Panc1 (cell line): ENCODE measurements around the gene MED13. TPM values are rescaled to one million over a fixed set of nuclear protein-coding genes. Genes with fewer than 3 reads are reported as not detected.

ENCODE experiments used
- ATAC-seq: fragments of 200-7000 bp; cut with Tn5 transposase; 2 replicates; pipeline ENCODE4 v1.9.1; 2020; ENCODE audit warnings: mild to moderate bottlenecking, moderate library complexity
- BruUV-seq: library from RNA; stranded (reverse); fragments of 400-500 nt; replicated peaks from 2 replicates; lab custom pipeline; 2021; lab: Mats Ljungman, UMichigan
- CTCF ChIA-PET: fragments of 300-600 bp; sonication (Branson Sonifier 250); formaldehyde crosslinking; loops from one replicate; lab custom pipeline; 2022; ENCODE audit warnings: antibody characterized with exemption; lab: Charles Lee
- POLR2A ChIA-PET: fragments of 300-600 bp; sonication (Branson Sonifier 250); formaldehyde crosslinking; loops from one replicate; lab custom pipeline; 2022; ENCODE audit warnings: antibody characterized with exemption; lab: Charles Lee
- DNase-seq: peaks from one replicate; pipeline ENCODE4 v3.0.0-alpha.2; 2010; ENCODE audit warnings: low read depth, low spot score
- H3K27ac ChIP-seq: 2 replicates; pipeline ENCODE4 v1.5.1; 2011; ENCODE audit warnings: mild to moderate bottlenecking, low read length, inconsistent platforms
- H3K27me3 ChIP-seq: fragments of 200-500 bp; sonication (Bioruptor generic); 2 replicates; pipeline ENCODE4 v1.6.0; 2014; ENCODE audit warnings: low read length, inconsistent platforms; ENCODE audit not compliant: control insufficient read depth, insufficient read depth
- H3K36me3 ChIP-seq: fragments of 200-500 bp; sonication (Bioruptor generic); 2 replicates; pipeline ENCODE4 v1.5.1; 2014; ENCODE audit warnings: inconsistent platforms, mild to moderate bottlenecking, low read length, moderate library complexity; ENCODE audit not compliant: control insufficient read depth, insufficient read depth
- H3K4me1 ChIP-seq: 2 replicates; pipeline ENCODE4 v1.5.1; 2011; ENCODE audit warnings: inconsistent platforms, mild to moderate bottlenecking, low read length, moderate library complexity; ENCODE audit not compliant: control insufficient read depth, insufficient read depth
- H3K4me3 ChIP-seq, 2 experiments: 2 replicates each; pipeline ENCODE4 v1.5.1; 2011 to 2012; ENCODE audit warnings: low read depth in 2 of 2, low read length in 2 of 2, mild to moderate bottlenecking in 2 of 2, inconsistent platforms in 1 of 2, moderate library complexity in 1 of 2
- H3K9me3 ChIP-seq: fragments of 200-500 bp; sonication (Bioruptor generic); 2 replicates; pipeline ENCODE4 v1.5.1; 2014; ENCODE audit warnings: low read depth, mild to moderate bottlenecking, inconsistent platforms, low read length, moderate library complexity; ENCODE audit not compliant: control insufficient read depth, insufficient read depth
- CTCF ChIP-seq: fragments of 450-650 bp; IDR thresholded peaks from 2 replicates; pipeline ENCODE4 v1.5.1; 2017; ENCODE audit warnings: mild to moderate bottlenecking
- POLR2AphosphoS5 ChIP-seq: IDR thresholded peaks from 2 replicates; pipeline ENCODE4 v1.6.1; 2012; ENCODE audit warnings: mild to moderate bottlenecking, low read depth, low read length, moderate library complexity
- SIN3A ChIP-seq: IDR thresholded peaks from 2 replicates; pipeline ENCODE4 v1.6.1; 2012; ENCODE audit warnings: low read depth, mild to moderate bottlenecking, low read length, moderate library complexity, borderline replicate concordance; ENCODE audit not compliant: insufficient read depth
- TCF7L2 ChIP-seq: IDR thresholded peaks from 2 replicates; pipeline ENCODE4 v1.6.1; 2011; ENCODE audit warnings: mild to moderate bottlenecking, low read depth, low read length, inconsistent platforms
- in situ Hi-C: cut with HindIII; loops from 2 replicates; pipeline ENCODE4 v1.10.0; 2016; ENCODE audit warnings: low sequenced_read_pairs, low pct_unique_long_range_greater_than_20kb
- intact Hi-C: fragments of 100-400 bp; cut with micrococcal nuclease; formaldehyde crosslinking; loops from one replicate; pipeline ENCODE4 v1.10.0; 2022; ENCODE audit not compliant: unreplicated experiment
- total RNA-seq: library from RNA; stranded (reverse); gene quantifications from one replicate; pipeline ENCODE4 v1.2.1, GENCODE V29; 2021; ENCODE audit not compliant: unreplicated experiment
- TF ChIP-seq, protein P1 (sequence below), 2 experiments: IDR thresholded peaks; 2 replicates each; pipeline ENCODE4 v1.6.1; 2011 to 2012; ENCODE audit warnings: low read depth in 2 of 2, control low read depth in 1 of 2, low read length in 1 of 2, mild to moderate bottlenecking in 1 of 2, moderate library complexity in 1 of 2; ENCODE audit not compliant: insufficient read depth in 1 of 2

MED13 gene
- total RNA-seq, 1 experiment from 2014 or later: 69.5 TPM

DNA sequence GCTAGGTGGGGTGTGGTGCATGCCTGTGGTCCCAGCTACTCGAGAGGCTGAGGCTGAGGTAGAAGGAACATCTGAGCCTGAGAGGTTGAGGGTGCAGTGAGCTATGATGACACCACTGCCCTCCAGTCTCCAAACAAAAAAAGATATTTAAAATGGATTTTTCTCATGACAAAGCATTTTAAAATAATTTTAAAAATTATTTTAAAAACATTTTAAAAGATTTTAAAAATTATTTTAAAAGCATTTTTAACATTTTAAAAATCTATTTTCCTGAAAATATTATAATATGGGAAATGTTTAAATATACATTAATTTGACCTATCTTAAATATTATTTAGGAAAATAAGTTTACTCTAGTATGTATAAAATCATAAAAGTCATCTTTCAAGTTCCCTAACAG lies 26.8 kb downstream of the MED13 start:
- no peak overlapping the region for H3K27ac ChIP-seq
- POLR2A ChIA-PET: interaction anchor here (0.7 kb wide), 1 partner anchor 11 kb away, joined by 5 read pairs; no protein-coding TSS in a partner anchor
- H3K4me3 ChIP-seq: no peak overlapping the region
- no peak for TF ChIP-seq POLR2AphosphoS5
- TF ChIP-seq, protein P1, sequence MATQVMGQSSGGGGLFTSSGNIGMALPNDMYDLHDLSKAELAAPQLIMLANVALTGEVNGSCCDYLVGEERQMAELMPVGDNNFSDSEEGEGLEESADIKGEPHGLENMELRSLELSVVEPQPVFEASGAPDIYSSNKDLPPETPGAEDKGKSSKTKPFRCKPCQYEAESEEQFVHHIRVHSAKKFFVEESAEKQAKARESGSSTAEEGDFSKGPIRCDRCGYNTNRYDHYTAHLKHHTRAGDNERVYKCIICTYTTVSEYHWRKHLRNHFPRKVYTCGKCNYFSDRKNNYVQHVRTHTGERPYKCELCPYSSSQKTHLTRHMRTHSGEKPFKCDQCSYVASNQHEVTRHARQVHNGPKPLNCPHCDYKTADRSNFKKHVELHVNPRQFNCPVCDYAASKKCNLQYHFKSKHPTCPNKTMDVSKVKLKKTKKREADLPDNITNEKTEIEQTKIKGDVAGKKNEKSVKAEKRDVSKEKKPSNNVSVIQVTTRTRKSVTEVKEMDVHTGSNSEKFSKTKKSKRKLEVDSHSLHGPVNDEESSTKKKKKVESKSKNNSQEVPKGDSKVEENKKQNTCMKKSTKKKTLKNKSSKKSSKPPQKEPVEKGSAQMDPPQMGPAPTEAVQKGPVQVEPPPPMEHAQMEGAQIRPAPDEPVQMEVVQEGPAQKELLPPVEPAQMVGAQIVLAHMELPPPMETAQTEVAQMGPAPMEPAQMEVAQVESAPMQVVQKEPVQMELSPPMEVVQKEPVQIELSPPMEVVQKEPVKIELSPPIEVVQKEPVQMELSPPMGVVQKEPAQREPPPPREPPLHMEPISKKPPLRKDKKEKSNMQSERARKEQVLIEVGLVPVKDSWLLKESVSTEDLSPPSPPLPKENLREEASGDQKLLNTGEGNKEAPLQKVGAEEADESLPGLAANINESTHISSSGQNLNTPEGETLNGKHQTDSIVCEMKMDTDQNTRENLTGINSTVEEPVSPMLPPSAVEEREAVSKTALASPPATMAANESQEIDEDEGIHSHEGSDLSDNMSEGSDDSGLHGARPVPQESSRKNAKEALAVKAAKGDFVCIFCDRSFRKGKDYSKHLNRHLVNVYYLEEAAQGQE (IDR thresholded peaks at IDR 0.05; ENCODE audit: insufficient read depth in 1 of 2, low read depth in 2 of 2, low read length in 1 of 2): no peak
- TF ChIP-seq CTCF: no peak
- DNase-seq: no peak
- H3K9me3 ChIP-seq: no peaks in the 10 kb centered on the region
- CTCF ChIA-PET: no interaction called here
- H3K4me1 ChIP-seq: no peaks in the 10 kb centered on the region
- in situ Hi-C loops (no loop called here), intact Hi-C loops (no loop called here)
- H3K36me3 ChIP-seq: peaks cover 17% of the 10 kb centered on the region
- no TSS peak for BruUV-seq
- no peak for ATAC-seq
- no peaks in the 10 kb centered on the region for H3K27me3 ChIP-seq

- TF ChIP-seq SIN3A: no peak
- no peak for TF ChIP-seq TCF7L2
- TF ChIP-seq POLR2AphosphoS5: no peak
- TF ChIP-seq, protein P1 (IDR thresholded peaks at IDR 0.05; ENCODE audit: insufficient read depth in 1 of 2, low read depth in 2 of 2, low read length in 1 of 2): no peak
- TF ChIP-seq CTCF: no peak
- POLR2A ChIA-PET: no interaction called here
- Histone ChIP-seq H3K27ac (no peak overlapping the region), H3K4me1 (no peaks in the 10 kb centered on the region), H3K36me3 (peaks cover 40% of the 10 kb centered on the region), H3K4me3 (no peak overlapping the region), H3K9me3 (no peaks in the 10 kb centered on the region), H3K27me3 (no peaks in the 10 kb centered on the region)
- ATAC-seq: no peak
- intact Hi-C loops (no loop called here), in situ Hi-C loops (no loop called here)
- CTCF ChIA-PET: interaction anchor here (0.7 kb wide), 1 partner anchor 32 kb away, joined by 3 read pairs; no protein-coding TSS in a partner anchor
- BruUV-seq: no TSS peak
- DNase-seq: no peak
These were observed 31.8 kb downstream of the MED13 start for GRCh38 chr17:62033317-62033716.
